Astrocyte of the cerebellum (primary cell): ENCODE data around the gene ITPRIP.

Source experiments
- DNase-seq: peaks from one replicate; pipeline ENCODE4 v3.0.0-alpha.2; 2011; ENCODE audit warnings: low read depth
- H3K4me3 ChIP-seq: 2 replicates; pipeline ENCODE4 v1.5.1; 2011; ENCODE audit warnings: mild to moderate bottlenecking, low read depth, low read length, moderate library complexity
- CTCF ChIP-seq: IDR thresholded peaks from 2 replicates; pipeline ENCODE4 v1.5.1; 2012; ENCODE audit warnings: low read length, low read depth, moderate library complexity, mild to moderate bottlenecking; ENCODE audit errors: missing control alignments
- in situ Hi-C: cut with HindIII; loops from 2 replicates; pipeline ENCODE4 v1.10.0; 2017; ENCODE audit warnings: low sequenced_read_pairs

The ITPRIP gene

GRCh38 chr10:104286939-104287338 is 51.3 kb downstream of the ITPRIP start:
- no peak overlapping the region for H3K4me3 ChIP-seq
- DNase-seq = no peak
- no peak for TF ChIP-seq CTCF
- in situ Hi-C loops = no loop called here

GRCh38 chr10:104284846-104285245 is 53.4 kb downstream of the ITPRIP start:
- no peak for TF ChIP-seq CTCF
- DNase-seq = no peak
- H3K4me3 ChIP-seq = no peak overlapping the region
- in situ Hi-C loops = no loop called here

- TF ChIP-seq CTCF = no peak
- in situ Hi-C loops = no loop called here
- no peak for DNase-seq
- H3K4me3 ChIP-seq = no peak overlapping the region
These were observed 56.6 kb downstream of the ITPRIP start for GRCh38 chr10:104281694-104282093.

- TF ChIP-seq CTCF = no peak
- no peak for DNase-seq
- H3K4me3 ChIP-seq = no peak overlapping the region
- in situ Hi-C loops = no loop called here
These were observed 58.6 kb downstream of the ITPRIP start for GRCh38 chr10:104279550-104280259.

GRCh38 chr10:104277785-104278184 is 60.5 kb downstream of the ITPRIP start:
- H3K4me3 ChIP-seq = no peak overlapping the region
- no peak for TF ChIP-seq CTCF
- in situ Hi-C loops = no loop called here
- DNase-seq = no peak

- in situ Hi-C loops = no loop called here
- no peak overlapping the region for H3K4me3 ChIP-seq
- DNase-seq = no peak
- TF ChIP-seq CTCF = no peak
These were observed 62.1 kb downstream of the ITPRIP start for GRCh38 chr10:104276192-104276591.
